ENCODE data around the gene CSMD2.

DNA sequence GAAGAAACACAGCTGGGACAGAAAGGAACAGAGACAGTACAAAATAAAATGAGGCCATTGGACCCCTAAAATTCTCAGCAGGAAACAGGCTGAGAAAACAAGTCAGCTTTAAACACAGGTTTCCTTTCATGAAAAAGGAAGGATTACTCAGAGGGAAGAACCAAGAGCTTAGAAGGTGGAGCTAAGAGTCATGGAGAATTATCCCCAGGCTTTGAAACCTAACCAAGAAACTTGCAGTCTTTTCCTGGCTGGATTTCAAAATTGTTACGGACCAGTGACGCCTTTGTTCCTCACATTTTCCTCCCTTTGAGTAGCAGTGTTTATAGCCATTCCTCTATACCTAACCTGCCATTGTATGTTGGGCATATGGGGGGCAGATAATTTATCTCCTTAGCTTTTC is 292.3 kb downstream of the CSMD2 start:
- TF ChIP-seq, protein P1, sequence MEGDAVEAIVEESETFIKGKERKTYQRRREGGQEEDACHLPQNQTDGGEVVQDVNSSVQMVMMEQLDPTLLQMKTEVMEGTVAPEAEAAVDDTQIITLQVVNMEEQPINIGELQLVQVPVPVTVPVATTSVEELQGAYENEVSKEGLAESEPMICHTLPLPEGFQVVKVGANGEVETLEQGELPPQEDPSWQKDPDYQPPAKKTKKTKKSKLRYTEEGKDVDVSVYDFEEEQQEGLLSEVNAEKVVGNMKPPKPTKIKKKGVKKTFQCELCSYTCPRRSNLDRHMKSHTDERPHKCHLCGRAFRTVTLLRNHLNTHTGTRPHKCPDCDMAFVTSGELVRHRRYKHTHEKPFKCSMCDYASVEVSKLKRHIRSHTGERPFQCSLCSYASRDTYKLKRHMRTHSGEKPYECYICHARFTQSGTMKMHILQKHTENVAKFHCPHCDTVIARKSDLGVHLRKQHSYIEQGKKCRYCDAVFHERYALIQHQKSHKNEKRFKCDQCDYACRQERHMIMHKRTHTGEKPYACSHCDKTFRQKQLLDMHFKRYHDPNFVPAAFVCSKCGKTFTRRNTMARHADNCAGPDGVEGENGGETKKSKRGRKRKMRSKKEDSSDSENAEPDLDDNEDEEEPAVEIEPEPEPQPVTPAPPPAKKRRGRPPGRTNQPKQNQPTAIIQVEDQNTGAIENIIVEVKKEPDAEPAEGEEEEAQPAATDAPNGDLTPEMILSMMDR (IDR thresholded peaks at IDR 0.05): no peak
- no peak for TF ChIP-seq EP300 (IDR thresholded peaks at IDR 0.05; ENCODE audit: low read depth)

All from transverse colon (tissue), 3 donors.